ENCODE measurements around the gene OR4K5.
"Not testable (repeated sequence)": the region's sequence is repeated elsewhere in the genome, so short reads cannot be mapped to it uniquely, and the experiment has no call there.

Gene OR4K5

DNA sequence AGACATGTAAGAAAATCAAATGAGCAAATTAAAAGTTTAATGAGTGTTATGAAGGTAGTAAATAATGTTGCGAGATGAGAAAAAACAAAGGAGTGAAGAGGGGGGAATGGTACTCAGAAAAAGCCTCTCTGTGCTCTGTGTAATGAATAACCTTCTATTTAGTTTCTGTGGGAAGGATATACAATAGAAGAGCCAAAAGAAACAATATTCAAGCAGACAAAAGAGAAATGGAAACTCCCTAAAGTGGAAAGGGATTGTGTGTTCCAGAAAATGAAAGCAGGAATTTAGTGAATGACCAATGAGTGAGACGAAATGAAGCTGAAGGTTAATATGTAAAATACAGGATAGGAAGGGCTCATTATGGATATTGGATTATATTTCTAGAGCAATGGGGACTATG, 28.8 kb downstream of the OR4K5 start:
- ATAC-seq = no peak

DNA sequence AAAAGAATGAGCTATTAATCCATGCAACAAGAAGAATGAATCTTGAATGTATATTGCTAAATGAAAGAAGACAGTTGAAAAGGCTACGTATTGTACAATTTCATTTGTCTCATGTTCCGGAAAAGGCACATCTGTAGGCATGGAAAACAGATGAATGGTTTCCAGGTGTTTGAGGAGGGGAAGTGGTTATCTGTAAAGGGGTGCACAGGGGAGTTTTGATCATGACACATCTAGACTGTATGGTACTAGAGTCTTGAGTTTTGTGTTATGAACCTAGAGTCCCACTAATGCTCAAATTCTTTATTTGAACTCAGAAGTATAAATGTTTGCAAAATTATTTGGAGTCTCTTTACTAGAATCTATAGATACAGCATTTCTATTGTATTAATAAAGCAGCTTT, 49.3 kb downstream of the OR4K5 start:
- not testable (repeated sequence) for H3K27me3 Mint-ChIP-seq, H3K27ac Mint-ChIP-seq, H3K4me3 Mint-ChIP-seq, DNase-seq, H3K9me3 Mint-ChIP-seq
- H3K4me1 Mint-ChIP-seq = peaks cover 15% of the 10 kb centered on the region
- peak; percentile 50 for ATAC-seq

More for the DNA sequence above, 28.8 kb downstream of the OR4K5 start:
- Mint-ChIP-seq H3K9me3 (peaks cover 0 to 7% of the 10 kb centered on the region in 2 donors), H3K4me1 (no peaks in the 10 kb centered on the region), H3K27me3 (no peaks in the 10 kb centered on the region), H3K27ac (no peak overlapping the region), H3K4me3 (no peak overlapping the region)
- no peak for DNase-seq
